Activated CD4-positive, alpha-beta T cell treated with anti-CD3 and anti-CD28 coated beads, Interleukin-2, amount 10 ng/mL, durations not matched to agents 7 days and 5 days (primary cell): ENCODE results near the gene STXBP6. TPM values are rescaled to one million over a fixed set of nuclear protein-coding genes. Genes with fewer than 3 reads are reported as not detected.
"Not testable (repeated sequence)": the region's sequence is repeated elsewhere in the genome, so short reads cannot be mapped to it uniquely, and the experiment has no call there.

Experiments used
- CTCF ChIA-PET: fragments of 350-600 bp; sonication (Branson Sonifier 250); formaldehyde crosslinking; loops from one replicate; lab custom pipeline; 2021; ENCODE audit warnings: antibody characterized with exemption; lab: Charles Lee
- POLR2A ChIA-PET: fragments of 350-600 bp; sonication (Branson Sonifier 250); formaldehyde crosslinking; loops from one replicate; lab custom pipeline; 2021; ENCODE audit warnings: antibody characterized with exemption; lab: Charles Lee
- DNase-seq: peaks from one replicate; pipeline ENCODE4 v3.0.0-alpha.2; 2020
- H3K27ac Mint-ChIP-seq: one replicate; pipeline ENCODE4 v1.8.0; 2021; ENCODE audit warnings: mild to moderate bottlenecking, moderate library complexity, mixed read lengths
- H3K27me3 Mint-ChIP-seq: one replicate; pipeline ENCODE4 v1.8.0; 2021; ENCODE audit warnings: mixed read lengths
- H3K36me3 Mint-ChIP-seq: one replicate; pipeline ENCODE4 v1.8.0; 2021; ENCODE audit warnings: low read depth, mixed read lengths
- H3K4me1 Mint-ChIP-seq: one replicate; pipeline ENCODE4 v1.8.0; 2021; ENCODE audit warnings: mixed read lengths
- H3K4me3 Mint-ChIP-seq: one replicate; pipeline ENCODE4 v1.8.0; 2021; ENCODE audit warnings: mild to moderate bottlenecking, moderate library complexity, mixed read lengths
- H3K9me3 Mint-ChIP-seq: one replicate; pipeline ENCODE4 v1.8.0; 2021; ENCODE audit warnings: mixed read lengths
- total RNA-seq, 2 experiments: library from RNA; stranded (reverse); gene quantifications; one replicate each; pipeline ENCODE4 v1.2.3, GENCODE V29; 2021

Gene STXBP6
- total RNA-seq, 2 experiments from 2014 or later: not detected

DNA sequence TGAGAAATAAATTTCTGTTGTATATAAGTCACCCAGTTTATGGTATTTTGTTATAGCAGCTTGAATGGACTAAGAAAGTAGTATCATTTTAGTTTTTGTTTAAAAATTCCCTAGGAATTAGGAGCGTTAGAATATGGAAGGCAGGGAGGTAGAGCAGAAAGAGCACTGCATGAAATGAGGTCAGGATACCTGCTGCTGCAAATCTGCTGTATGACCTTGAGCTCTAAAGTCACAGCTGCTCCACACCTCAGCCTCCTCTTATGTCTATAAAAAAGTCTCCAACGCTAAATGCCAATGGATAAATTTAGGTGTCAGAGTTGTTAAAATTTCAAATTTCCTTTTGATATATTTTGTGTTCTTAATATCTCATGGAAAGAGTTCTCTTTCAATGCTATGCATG is 235.0 kb downstream of the STXBP6 start:
- Mint-ChIP-seq H3K27me3 (peaks cover 10% of the 10 kb centered on the region), H3K9me3 (no peaks in the 10 kb centered on the region), H3K27ac (no peak overlapping the region), H3K4me3 (no peak overlapping the region), H3K36me3 (no peaks in the 10 kb centered on the region), H3K4me1 (no peaks in the 10 kb centered on the region)
- DNase-seq: no peak
- CTCF ChIA-PET: no interaction called here
- POLR2A ChIA-PET: interaction anchor here (0.5 kb wide), 1 partner anchor 13 kb away, joined by 3 read pairs; no protein-coding TSS in a partner anchor

DNA sequence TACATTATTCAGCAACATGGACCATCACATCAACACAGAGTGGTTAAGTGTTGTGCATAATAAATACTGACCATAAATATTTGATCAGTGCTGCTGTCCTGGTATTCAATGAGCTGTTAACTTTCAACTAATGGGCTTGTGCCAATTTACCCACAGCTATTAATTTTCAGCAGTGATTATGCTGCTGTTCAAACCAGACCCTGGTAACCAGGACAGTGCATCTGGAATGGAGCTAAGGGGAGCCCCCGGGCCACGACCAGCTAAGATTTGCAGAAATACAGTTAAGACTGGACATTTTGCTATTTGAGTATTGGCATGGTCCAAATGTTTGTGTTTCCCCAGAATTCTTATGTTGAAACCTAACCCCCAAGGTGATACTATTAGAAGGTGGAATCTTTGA is 235.6 kb downstream of the STXBP6 start:
- Mint-ChIP-seq H3K27me3 (peaks cover 10% of the 10 kb centered on the region), H3K9me3 (no peaks in the 10 kb centered on the region), H3K4me3 (no peak overlapping the region), H3K4me1 (no peaks in the 10 kb centered on the region), H3K36me3 (no peaks in the 10 kb centered on the region), H3K27ac (no peak overlapping the region)
- no peak for DNase-seq
- CTCF ChIA-PET: no interaction called here
- POLR2A ChIA-PET: no interaction called here

GRCh38 chr14:24813819-24814259 is 236.1 kb downstream of the STXBP6 start:
- DNase-seq: no peak
- Mint-ChIP-seq H3K36me3 (no peaks in the 10 kb centered on the region), H3K27me3 (peaks cover 10% of the 10 kb centered on the region), H3K9me3 (no peaks in the 10 kb centered on the region), H3K27ac (no peak overlapping the region), H3K4me3 (no peak overlapping the region), H3K4me1 (no peaks in the 10 kb centered on the region)
- CTCF ChIA-PET: no interaction called here
- POLR2A ChIA-PET: no interaction called here

DNA sequence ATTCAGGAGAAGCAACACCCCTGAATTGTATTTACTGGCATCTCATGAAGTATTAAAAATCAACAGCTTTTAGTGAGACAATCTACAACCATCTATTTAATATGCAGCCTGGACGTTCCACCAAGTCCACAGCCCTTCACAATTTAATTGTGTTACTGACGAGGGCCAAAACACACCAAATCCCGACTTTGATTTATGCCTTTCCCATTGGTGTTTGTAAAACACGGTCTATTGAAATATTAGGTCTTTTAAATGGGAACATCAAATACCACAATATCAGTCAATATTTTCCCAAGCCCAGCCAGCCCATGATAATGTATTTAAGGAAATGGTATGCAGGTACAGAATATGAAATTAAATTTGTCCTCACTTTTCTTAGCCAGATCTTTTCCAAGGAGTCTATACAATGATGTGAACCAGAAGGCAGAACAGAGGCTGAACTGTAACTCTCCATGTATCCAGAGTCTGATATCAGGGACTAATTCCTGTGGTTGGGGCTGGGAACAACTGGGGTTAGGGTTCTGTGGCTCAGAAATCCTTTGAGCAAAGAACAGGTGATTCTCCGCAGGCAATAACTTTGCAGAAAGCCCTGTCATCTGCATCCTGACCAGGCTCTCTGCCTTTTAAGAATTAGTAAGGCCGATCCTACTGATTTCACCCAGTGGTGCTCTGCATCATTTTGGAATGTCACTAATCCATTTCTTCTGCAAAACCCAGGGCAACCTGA is 236.7 kb downstream of the STXBP6 start:
- Mint-ChIP-seq H3K9me3 (no peaks in the 10 kb centered on the region), H3K27ac (no peak overlapping the region), H3K36me3 (no peaks in the 10 kb centered on the region), H3K27me3 (peaks cover 10% of the 10 kb centered on the region), H3K4me3 (no peak overlapping the region), H3K4me1 (no peaks in the 10 kb centered on the region)
- POLR2A ChIA-PET: no interaction called here
- CTCF ChIA-PET: no interaction called here
- no peak for DNase-seq

DNA sequence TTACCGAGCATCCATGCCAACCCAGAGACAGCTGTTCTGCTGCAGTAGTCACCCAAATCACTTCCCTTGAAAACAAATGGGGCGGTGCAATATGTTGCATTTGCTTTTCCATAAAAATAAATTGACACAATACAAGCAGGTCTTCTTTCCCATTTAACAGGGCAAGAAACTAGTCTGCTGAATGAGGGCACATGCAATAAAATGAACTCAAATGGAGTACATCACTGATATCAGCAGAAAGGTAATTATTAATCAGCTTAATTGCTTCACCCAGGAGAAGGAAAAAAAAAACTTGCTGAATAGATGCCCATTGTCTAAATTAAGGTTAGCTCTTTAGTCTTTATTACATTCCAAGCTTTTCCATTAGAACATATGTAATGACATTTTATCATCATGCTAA is 240.8 kb downstream of the STXBP6 start:
- DNase-seq: no peak
- H3K27me3 Mint-ChIP-seq: peaks cover 13% of the 10 kb centered on the region
- no peaks in the 10 kb centered on the region for H3K9me3 Mint-ChIP-seq
- no peak overlapping the region for H3K4me3 Mint-ChIP-seq
- POLR2A ChIA-PET: no interaction called here
- CTCF ChIA-PET: interaction anchor here (1.1 kb wide), 1 partner anchor 9 kb away, joined by 3 read pairs; no protein-coding TSS in a partner anchor
- H3K36me3 Mint-ChIP-seq: no peaks in the 10 kb centered on the region
- H3K27ac Mint-ChIP-seq: no peak overlapping the region
- no peaks in the 10 kb centered on the region for H3K4me1 Mint-ChIP-seq

DNA sequence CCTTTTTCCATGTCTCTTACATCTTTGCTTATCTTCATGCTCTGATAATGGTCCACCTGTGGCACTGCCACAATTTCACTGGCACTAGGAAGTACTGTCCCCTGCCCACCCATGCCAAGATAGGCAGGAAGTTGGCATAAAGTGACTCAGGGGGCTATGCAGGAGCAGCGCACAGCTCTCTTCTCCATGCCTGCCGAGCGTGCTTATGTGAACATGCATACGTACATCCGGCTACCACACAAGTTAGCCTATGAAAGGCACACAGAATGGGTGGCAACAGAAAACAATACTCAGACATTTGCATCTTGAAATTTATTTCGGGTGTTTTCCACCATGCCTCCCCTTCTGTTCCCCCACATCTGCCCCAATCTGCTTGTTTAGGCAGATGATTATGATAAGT is 241.5 kb downstream of the STXBP6 start:
- no peak for DNase-seq
- H3K36me3 Mint-ChIP-seq: no peaks in the 10 kb centered on the region
- no peak overlapping the region for H3K27ac Mint-ChIP-seq
- ChIA-PET POLR2A (no interaction called here), CTCF (no interaction called here)
- H3K9me3 Mint-ChIP-seq: no peaks in the 10 kb centered on the region
- H3K27me3 Mint-ChIP-seq: peaks cover 13% of the 10 kb centered on the region
- no peaks in the 10 kb centered on the region for H3K4me1 Mint-ChIP-seq
- H3K4me3 Mint-ChIP-seq: no peak overlapping the region

DNA sequence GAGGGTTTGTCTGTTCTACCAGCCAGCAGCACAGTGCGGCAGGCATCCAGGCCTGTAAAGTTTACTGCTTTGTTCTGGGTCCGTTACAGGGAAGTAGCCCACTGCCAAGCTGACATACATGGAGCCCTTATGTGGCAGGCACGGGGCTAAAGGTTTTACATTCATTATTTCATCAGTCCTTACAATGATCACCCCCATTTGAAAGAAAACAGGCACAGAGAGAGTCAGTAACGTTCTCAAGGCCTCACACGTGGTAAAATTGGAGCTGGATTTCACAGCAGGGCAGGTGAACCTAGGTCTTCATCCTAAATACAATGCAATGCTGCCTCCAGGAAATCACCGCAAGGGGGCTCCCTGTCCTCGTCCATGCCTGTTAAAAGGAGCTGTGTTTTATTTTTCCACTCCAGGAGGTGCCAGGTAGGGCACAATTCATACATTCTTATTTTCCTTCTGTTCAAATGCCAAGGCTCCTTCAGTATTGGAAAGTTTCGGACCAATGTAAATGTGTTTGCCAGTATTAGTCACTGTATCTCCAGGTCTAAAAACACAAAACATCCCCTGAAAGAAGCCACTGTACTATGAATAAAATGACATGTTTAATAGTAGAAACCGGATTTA is 243.8 kb downstream of the STXBP6 start:
- H3K4me1 Mint-ChIP-seq: no peaks in the 10 kb centered on the region
- ChIA-PET CTCF (interaction anchor here (1.0 to 1.7 kb wide), 2 partner anchors 14 to 18 kb away, joined by 3 to 8 read pairs; no protein-coding TSS in a partner anchor), POLR2A (no interaction called here)
- H3K4me3 Mint-ChIP-seq: no peak overlapping the region
- H3K27me3 Mint-ChIP-seq: peaks cover 10% of the 10 kb centered on the region
- no peaks in the 10 kb centered on the region for H3K9me3 Mint-ChIP-seq
- peak; percentile 47 for DNase-seq
- H3K27ac Mint-ChIP-seq: no peak overlapping the region
- H3K36me3 Mint-ChIP-seq: no peaks in the 10 kb centered on the region

DNA sequence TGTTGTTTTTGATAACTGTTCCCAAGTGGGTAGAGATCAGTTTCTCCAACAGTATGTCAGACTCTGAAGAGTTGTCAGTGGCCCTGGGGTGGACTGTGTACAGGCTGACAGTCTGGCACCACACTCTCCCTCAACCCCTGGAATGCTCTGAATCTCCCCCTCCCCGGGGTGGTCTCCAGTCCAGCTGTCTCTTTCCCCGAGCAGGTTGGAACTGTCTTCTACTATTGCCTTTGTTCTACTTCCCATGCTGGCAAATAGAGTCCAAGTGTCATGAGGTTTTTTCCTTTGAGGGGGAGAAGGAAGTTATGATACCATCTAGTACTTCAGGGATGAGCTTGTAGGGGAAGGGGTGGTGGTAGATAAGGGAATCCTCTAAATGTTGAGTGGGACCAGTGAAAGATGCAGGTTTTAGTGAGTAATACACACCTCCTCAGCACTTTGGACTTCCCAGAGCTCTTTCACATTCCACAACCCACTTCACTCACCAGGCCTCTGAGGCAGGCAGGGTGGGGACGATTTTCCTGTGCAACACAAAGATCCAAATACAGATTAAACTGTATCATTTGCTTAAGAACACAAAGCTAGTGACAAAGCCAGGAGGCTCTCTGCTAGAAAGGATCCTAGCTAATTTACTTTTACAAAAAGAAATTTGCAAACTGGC is 245.3 kb downstream of the STXBP6 start:
- H3K4me1 Mint-ChIP-seq: no peaks in the 10 kb centered on the region
- H3K36me3 Mint-ChIP-seq: no peaks in the 10 kb centered on the region
- no peaks in the 10 kb centered on the region for H3K9me3 Mint-ChIP-seq
- ChIA-PET CTCF (interaction anchor here (1.3 kb wide), 1 partner anchor 13 kb away, joined by 3 read pairs; no protein-coding TSS in a partner anchor), POLR2A (no interaction called here)
- no peak overlapping the region for H3K4me3 Mint-ChIP-seq
- H3K27me3 Mint-ChIP-seq: peaks cover 3% of the 10 kb centered on the region
- no peak for DNase-seq
- no peak overlapping the region for H3K27ac Mint-ChIP-seq

GRCh38 chr14:24803933-24804494 is 245.9 kb downstream of the STXBP6 start:
- no peak for DNase-seq
- Mint-ChIP-seq H3K4me3 (no peak overlapping the region), H3K27ac (no peak overlapping the region), H3K4me1 (no peaks in the 10 kb centered on the region), H3K27me3 (peaks cover 3% of the 10 kb centered on the region), H3K36me3 (no peaks in the 10 kb centered on the region), H3K9me3 (no peaks in the 10 kb centered on the region)
- ChIA-PET CTCF (interaction anchor here (1.3 kb wide), 1 partner anchor 12 kb away, joined by 3 read pairs; no protein-coding TSS in a partner anchor), POLR2A (no interaction called here)

DNA sequence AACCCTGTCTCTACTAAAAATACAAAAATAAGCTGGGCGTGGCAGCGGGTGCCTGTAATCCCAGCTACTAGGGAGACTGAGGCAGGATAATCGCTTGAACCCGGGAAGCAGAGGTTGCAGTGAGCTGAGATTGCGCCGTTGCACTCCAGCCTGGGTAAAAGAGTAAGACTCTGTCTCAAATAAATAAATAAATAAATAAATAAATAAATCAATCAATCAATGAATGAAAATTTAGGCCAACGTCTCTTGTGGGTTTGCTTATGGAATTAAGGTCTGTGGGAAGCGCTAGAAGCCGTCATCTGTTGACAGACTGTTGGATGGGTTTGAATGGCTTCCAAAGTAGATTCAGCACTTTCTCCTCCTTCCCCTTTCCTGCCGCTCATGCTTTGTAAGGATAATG is 246.5 kb downstream of the STXBP6 start:
- H3K4me3 Mint-ChIP-seq, H3K36me3 Mint-ChIP-seq, POLR2A ChIA-PET, H3K27me3 Mint-ChIP-seq, H3K27ac Mint-ChIP-seq, CTCF ChIA-PET, DNase-seq, H3K9me3 Mint-ChIP-seq, H3K4me1 Mint-ChIP-seq: not testable (repeated sequence)

- peaks cover 2% of the 10 kb centered on the region for H3K27me3 Mint-ChIP-seq
- CTCF ChIA-PET: interaction anchor here (0.7 kb wide), 1 partner anchor 45 kb away, joined by 3 read pairs; no protein-coding TSS in a partner anchor
- H3K9me3 Mint-ChIP-seq: no peaks in the 10 kb centered on the region
- no peaks in the 10 kb centered on the region for H3K4me1 Mint-ChIP-seq
- POLR2A ChIA-PET: interaction anchor here (0.6 kb wide), 1 partner anchor 13 kb away, joined by 3 read pairs; no protein-coding TSS in a partner anchor
- no peaks in the 10 kb centered on the region for H3K36me3 Mint-ChIP-seq
- no peak overlapping the region for H3K4me3 Mint-ChIP-seq
- H3K27ac Mint-ChIP-seq: no peak overlapping the region
- DNase-seq: no peak
Observed at GRCh38 chr14:24802236-24802635, 247.7 kb downstream of the STXBP6 start.

- POLR2A ChIA-PET: no interaction called here
- CTCF ChIA-PET: no interaction called here
- no peak for DNase-seq
- no peak overlapping the region for H3K27ac Mint-ChIP-seq
- no peak overlapping the region for H3K4me3 Mint-ChIP-seq
- no peaks in the 10 kb centered on the region for H3K27me3 Mint-ChIP-seq
- H3K36me3 Mint-ChIP-seq: no peaks in the 10 kb centered on the region
- no peaks in the 10 kb centered on the region for H3K4me1 Mint-ChIP-seq
- H3K9me3 Mint-ChIP-seq: no peaks in the 10 kb centered on the region
Observed at GRCh38 chr14:24801024-24801423, 248.9 kb downstream of the STXBP6 start.
